Spinal cord (tissue), 10 donors: ENCODE results near the gene PRELID2. TPM values are rescaled to one million over a fixed set of nuclear protein-coding genes. Genes with fewer than 3 reads are reported as not detected.
A peak's percentile ranks its signal among the peaks of the same experiment; 100 is the strongest.
"Not testable (repeated sequence)": the region's sequence is repeated elsewhere in the genome, so short reads cannot be mapped to it uniquely, and the experiment has no call there.

ENCODE experiments used
- DNase-seq, 6 donors: peaks; one replicate each; pipeline versions ENCODE4 v3.0.0 to v3.0.0-alpha.2; 2013 to 2015; ENCODE audit warnings: low spot score in 6 of 6, low read depth in 4 of 6
- H3K27ac ChIP-seq: one replicate; pipeline ENCODE4 v1.5.1; 2013; ENCODE audit warnings: low read depth, low read length, control low read depth
- H3K27me3 ChIP-seq: one replicate; pipeline ENCODE4 v1.6.1; 2013; ENCODE audit warnings: low read length; ENCODE audit not compliant: control insufficient read depth, insufficient read depth
- H3K36me3 ChIP-seq: one replicate; pipeline ENCODE4 v1.6.1; 2013; ENCODE audit warnings: low read length; ENCODE audit not compliant: control insufficient read depth, insufficient read depth
- H3K4me1 ChIP-seq: one replicate; pipeline ENCODE4 v1.6.1; 2013; ENCODE audit warnings: low read length; ENCODE audit not compliant: control insufficient read depth, insufficient read depth
- H3K4me3 ChIP-seq: one replicate; pipeline ENCODE4 v1.5.1; 2013; ENCODE audit warnings: low read depth, low read length, control low read depth
- H3K9me3 ChIP-seq: one replicate; pipeline ENCODE4 v1.6.1; 2013; ENCODE audit warnings: low read length; ENCODE audit not compliant: control insufficient read depth, insufficient read depth
- WGBS: methylation state at CpG from one replicate; pipeline ENCODE4 v1.1.5; 2013; ENCODE audit warnings: missing lambda C conversion rate; ENCODE audit not compliant: insufficient coverage; 5-methylcytosine and 5-hydroxymethylcytosine counted together
- polyA plus RNA-seq, 2 donors: library from polyadenylated mRNA; unstranded; fragments of 120-200 nt; gene quantifications; one replicate each; pipeline ENCODE4 v1.2.1, GENCODE V29; 2013; ENCODE audit not compliant: insufficient read length in 2 of 2
- total RNA-seq, 2 donors: library from RNA; depleted of rRNA in 1 of 2; stranded (reverse); fragments of 120-200 nt in 1 of 2; fragments of >200 nt in 1 of 2; gene quantifications; one replicate each; pipeline versions ENCODE4 v1.2.3 to v1.2.4, GENCODE V29; 2013 to 2014
- donor health status: healthy.

The PRELID2 gene
- total and polyA plus RNA-seq, 4 donors = 2.7 to 27.2 (median 11.1) TPM

DNA sequence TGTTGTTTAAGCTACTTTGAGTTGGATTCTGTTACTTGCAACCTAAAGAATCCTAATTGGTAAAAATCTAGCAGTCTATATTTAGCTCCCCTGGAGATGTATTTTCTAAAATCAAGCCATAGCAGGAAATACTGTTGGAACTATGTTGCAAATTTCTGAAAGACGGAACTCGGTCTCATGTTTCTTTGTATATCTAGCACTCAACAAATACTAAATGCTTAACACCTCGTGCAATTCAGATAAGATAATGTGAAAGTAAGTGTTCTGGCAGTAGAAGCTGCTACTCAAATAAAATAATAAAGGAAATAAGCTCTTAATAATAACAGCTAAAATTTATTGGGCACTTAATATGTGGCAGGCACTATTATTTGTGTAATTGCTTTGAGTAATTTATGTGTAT, 10.9 kb upstream of the PRELID2 start:
- no peaks in the 10 kb centered on the region for H3K27me3 ChIP-seq
- no peaks in the 10 kb centered on the region for H3K9me3 ChIP-seq
- H3K27ac ChIP-seq = no peak overlapping the region
- WGBS = no CpG with 5 or more reads among the region's 3 CpGs
- no peak overlapping the region for H3K4me3 ChIP-seq
- DNase-seq = no peak
- H3K4me1 ChIP-seq = no peaks in the 10 kb centered on the region
- H3K36me3 ChIP-seq = no peaks in the 10 kb centered on the region

DNA sequence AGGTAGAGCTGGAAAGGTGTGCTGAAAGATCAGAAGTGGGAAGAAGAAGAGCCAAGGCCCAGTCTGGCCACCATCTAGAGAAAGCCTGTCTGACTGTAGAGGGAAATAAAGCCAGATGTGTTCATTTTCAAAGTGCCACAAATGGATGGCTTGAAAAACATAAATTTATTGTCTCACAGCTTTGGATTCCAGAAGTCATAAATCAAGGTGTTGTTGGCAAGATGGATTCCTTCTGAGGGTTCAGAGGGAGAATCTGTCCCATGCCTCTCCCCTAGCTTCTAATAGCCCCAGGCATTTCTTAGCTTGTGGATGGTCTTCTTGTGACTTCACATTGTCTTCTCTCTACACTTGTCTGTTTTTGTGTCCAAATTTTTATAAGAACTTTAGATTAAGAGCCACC, 6.2 kb upstream of the PRELID2 start:
- Histone ChIP-seq H3K27ac (no peak overlapping the region), H3K4me3 (no peak overlapping the region), H3K9me3 (no peaks in the 10 kb centered on the region), H3K27me3 (no peaks in the 10 kb centered on the region), H3K36me3 (no peaks in the 10 kb centered on the region), H3K4me1 (no peaks in the 10 kb centered on the region)
- no peak for DNase-seq

DNA sequence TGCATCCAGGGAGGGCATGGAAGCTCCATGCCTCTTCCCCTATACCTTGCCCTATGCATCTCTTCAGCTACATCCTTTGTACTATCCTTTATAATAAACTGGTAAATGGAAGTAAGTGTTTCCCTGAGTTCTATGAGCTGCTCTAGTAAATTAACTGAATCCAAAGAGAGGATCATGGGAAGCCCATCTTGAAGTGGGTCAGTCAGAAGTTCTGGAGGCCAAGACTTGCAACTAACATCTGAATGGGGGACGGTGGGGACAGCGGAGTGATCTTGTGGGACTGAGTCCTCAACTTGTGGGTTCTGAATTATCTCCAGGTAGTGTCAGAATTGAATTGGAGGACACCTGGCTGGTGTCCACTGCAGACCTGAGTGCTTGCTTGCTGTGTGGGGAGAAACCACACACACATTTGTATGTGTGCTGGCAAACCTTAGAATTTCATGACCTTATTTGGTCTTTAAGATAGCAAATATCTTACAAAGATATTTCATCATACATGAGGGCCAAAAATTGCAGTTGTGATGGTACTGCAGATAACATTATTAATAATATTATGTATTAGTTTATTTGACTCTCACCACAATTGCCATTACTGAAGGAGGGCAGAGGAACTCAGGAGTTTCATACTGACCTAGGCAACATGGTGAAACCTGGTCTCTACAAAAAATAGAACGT, 5.5 kb upstream of the PRELID2 start:
- WGBS = 89% methylated on average over 3 of the region's 3 CpGs

DNA sequence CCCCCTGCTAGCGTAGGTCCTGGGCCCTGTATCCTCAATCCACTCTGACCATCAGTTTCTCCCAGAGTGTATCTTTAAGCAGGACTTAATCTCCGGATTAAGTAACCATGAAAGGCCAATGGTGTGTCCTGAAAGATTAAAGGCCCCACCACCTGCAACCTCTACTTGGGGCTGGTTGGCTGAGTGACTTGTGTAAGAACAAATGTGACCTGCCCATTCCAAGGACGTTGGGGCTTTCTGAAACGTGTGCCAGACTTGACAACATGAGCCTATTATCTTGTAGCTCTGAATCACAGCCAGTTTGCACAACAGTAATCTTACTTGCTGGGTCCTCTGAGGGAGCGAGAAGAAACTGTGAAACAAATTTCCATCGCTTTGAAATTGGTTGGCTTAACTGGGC, 3.1 kb upstream of the PRELID2 start:
- 46% methylated on average over 3 of the region's 6 CpGs for WGBS
- H3K27me3 ChIP-seq = no peaks in the 10 kb centered on the region
- DNase-seq = no peak
- no peak overlapping the region for H3K27ac ChIP-seq
- H3K36me3 ChIP-seq = no peaks in the 10 kb centered on the region
- no peak overlapping the region for H3K4me3 ChIP-seq
- H3K9me3 ChIP-seq = no peaks in the 10 kb centered on the region
- peaks cover 13% of the 10 kb centered on the region for H3K4me1 ChIP-seq

More for the DNA sequence above, 5.5 kb upstream of the PRELID2 start:
- Histone ChIP-seq H3K4me1 (peaks cover 5% of the 10 kb centered on the region), H3K4me3 (no peak overlapping the region), H3K36me3 (no peaks in the 10 kb centered on the region), H3K27me3 (no peaks in the 10 kb centered on the region), H3K27ac (no peak overlapping the region), H3K9me3 (no peaks in the 10 kb centered on the region)
- no peak for DNase-seq

DNA sequence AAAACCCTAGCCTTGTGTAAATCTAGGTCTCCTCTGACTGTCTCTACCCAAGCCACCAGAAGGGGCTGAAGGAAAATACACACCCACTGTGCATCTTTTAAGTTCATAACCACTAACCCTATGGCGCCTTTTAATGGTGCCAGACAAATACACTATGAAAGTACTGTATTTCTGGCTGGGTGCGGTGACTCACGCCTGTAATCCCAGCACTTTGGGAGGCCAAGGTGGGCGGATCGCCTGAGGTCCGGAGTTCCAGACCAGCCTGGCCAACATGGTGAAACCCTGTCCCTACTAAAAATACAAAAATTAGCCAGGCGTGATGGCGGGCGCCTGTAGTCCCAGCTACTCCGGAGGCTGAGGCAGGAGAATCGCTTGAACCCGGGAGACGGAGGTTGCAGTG, 1.1 kb upstream of the PRELID2 start:
- WGBS = 97% methylated on average over 11 of the region's 13 CpGs
- H3K27ac ChIP-seq, H3K36me3 ChIP-seq, DNase-seq, H3K27me3 ChIP-seq, H3K9me3 ChIP-seq, H3K4me3 ChIP-seq: not testable (repeated sequence)
- H3K4me1 ChIP-seq = peaks cover 13% of the 10 kb centered on the region

DNA sequence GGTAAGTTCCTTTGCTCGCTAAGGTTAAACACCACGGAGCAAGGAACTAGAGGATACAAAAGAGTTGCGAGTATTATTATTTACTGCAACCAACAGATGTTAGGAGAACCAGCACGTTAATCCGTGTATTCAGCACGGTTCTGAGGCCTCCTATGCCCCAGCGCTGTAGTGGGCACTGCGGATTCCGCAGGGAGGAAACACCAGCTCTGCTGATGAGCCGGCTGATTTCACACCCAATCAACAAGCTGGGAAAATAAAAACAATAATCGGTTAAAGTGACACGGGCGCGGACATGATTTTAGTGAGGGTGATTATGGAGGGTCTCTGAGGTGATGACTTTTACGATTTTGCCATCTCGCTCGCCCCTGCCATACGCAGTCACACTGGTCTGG, 702 bp upstream of the PRELID2 start:
- Histone ChIP-seq H3K36me3 (no peaks in the 10 kb centered on the region), H3K4me1 (peaks cover 13% of the 10 kb centered on the region), H3K4me3 (peak overlapping the region; percentile 53), H3K9me3 (no peaks in the 10 kb centered on the region), H3K27me3 (no peaks in the 10 kb centered on the region), H3K27ac (no peak overlapping the region)
- no peak for DNase-seq
- WGBS = 35% methylated on average over 9 of the region's 18 CpGs

DNA sequence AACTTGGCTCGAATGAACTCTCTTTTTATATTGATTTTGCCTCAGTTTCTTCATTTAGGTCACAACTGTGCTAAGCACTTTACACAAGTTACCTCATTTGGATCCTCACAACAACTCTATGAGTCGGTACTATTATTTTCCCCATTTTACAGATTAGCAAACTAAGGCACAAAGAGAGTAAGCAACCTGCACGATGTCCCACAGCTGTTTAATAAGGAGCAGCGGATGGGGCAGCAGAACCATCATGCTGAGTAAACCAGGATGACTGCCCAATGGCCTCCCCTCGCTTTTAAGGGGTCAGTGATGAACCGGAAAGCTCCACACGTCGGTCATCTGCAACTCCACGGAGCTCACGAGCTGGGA, 607 bp downstream of the PRELID2 start:
- H3K4me1 ChIP-seq = peaks cover 13% of the 10 kb centered on the region
- H3K4me3 ChIP-seq = peak overlapping the region; percentile 53
- H3K9me3 ChIP-seq = no peaks in the 10 kb centered on the region
- DNase-seq = peak in 1 of 6 donors; percentile 16
- no peaks in the 10 kb centered on the region for H3K36me3 ChIP-seq
- WGBS = 28% methylated on average over 5 of the region's 10 CpGs
- no peaks in the 10 kb centered on the region for H3K27me3 ChIP-seq
- H3K27ac ChIP-seq = peak overlapping the region; percentile 2

GRCh38 chr5:145833631-145834200, 1.4 kb downstream of the PRELID2 start:
- no peak for DNase-seq
- 65% methylated on average over 5 of the region's 10 CpGs for WGBS
- H3K27ac ChIP-seq = no peak overlapping the region

DNA sequence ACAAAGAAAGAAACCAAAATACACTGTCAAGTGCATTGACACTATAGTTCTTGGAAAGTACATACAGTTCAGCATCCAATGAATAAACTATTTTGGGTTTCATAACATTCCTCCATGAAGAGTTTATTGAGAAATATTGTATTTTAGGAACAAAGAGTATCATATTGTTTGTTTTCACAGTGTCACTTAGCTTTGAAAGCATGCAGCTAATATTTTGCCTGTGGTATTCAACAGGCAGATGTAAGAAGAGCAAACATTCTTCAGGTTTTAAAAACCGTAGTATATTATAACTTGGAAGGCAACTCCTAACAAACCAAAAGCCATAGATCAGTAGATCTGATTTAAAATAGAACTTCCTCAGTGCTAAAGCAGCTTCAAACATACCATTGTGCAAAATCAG, 4.5 kb downstream of the PRELID2 start:
- Histone ChIP-seq H3K4me1 (peaks cover 7% of the 10 kb centered on the region), H3K27me3 (no peaks in the 10 kb centered on the region), H3K27ac (no peak overlapping the region), H3K36me3 (no peaks in the 10 kb centered on the region), H3K9me3 (no peaks in the 10 kb centered on the region), H3K4me3 (no peak overlapping the region)
- WGBS = no CpG with 5 or more reads among the region's 1 CpG
- DNase-seq = peak in 1 of 6 donors; percentile 20

More at GRCh38 chr5:145833631-145834200, 1.4 kb downstream of the PRELID2 start:
- no peaks in the 10 kb centered on the region for H3K36me3 ChIP-seq
- no peaks in the 10 kb centered on the region for H3K27me3 ChIP-seq
- H3K4me3 ChIP-seq = no peak overlapping the region
- peaks cover 13% of the 10 kb centered on the region for H3K4me1 ChIP-seq
- H3K9me3 ChIP-seq = no peaks in the 10 kb centered on the region

- no peak for DNase-seq
- Histone ChIP-seq H3K36me3 (no peaks in the 10 kb centered on the region), H3K4me1 (peaks cover 3% of the 10 kb centered on the region), H3K27me3 (no peaks in the 10 kb centered on the region), H3K4me3 (no peak overlapping the region), H3K27ac (no peak overlapping the region), H3K9me3 (no peaks in the 10 kb centered on the region)
Measured at GRCh38 chr5:145829708-145830361, 5.3 kb downstream of the PRELID2 start.
